IMR-90 (cell line): Measurements from ENCODE around the gene ZDHHC19. TPM values are rescaled to one million over a fixed set of nuclear protein-coding genes. Genes with fewer than 3 reads are reported as not detected.
"Not testable (repeated sequence)": the region's sequence is repeated elsewhere in the genome, so short reads cannot be mapped to it uniquely, and the experiment has no call there.

Experiments
- ATAC-seq: fragments of 200-7000 bp; cut with Tn5 transposase; 2 replicates; pipeline ENCODE4 v1.9.1; 2020; ENCODE audit warnings: low read depth, mild to moderate bottlenecking, moderate library complexity
- BruUV-seq: library from RNA; stranded (reverse); fragments of 400-500 nt; replicated peaks from 2 replicates; lab custom pipeline; 2021; lab: Mats Ljungman, UMichigan
- CTCF ChIA-PET: fragments of 300-600 bp; formaldehyde crosslinking; extraction: SDS; loops from one replicate; lab custom pipeline; 2021; ENCODE audit warnings: antibody characterized with exemption; lab: Yijun Ruan, JAX
- POLR2A ChIA-PET: fragments of 300-600 bp; sonication (Branson Sonifier 250); formaldehyde crosslinking; loops from one replicate; lab custom pipeline; 2022; ENCODE audit warnings: antibody characterized with exemption; ENCODE audit not compliant: unreplicated experiment; lab: Charles Lee
- DNase-seq: peaks from one replicate; pipeline ENCODE4 v3.0.0; 2013
- H2AFZ ChIP-seq: replicated peaks from 2 replicates; pipeline ENCODE3; 2013; ENCODE audit warnings: low read length, mild to moderate bottlenecking; ENCODE audit not compliant: poor library complexity
- H2AK5ac ChIP-seq: 2 replicates; pipeline ENCODE4 v1.6.1; 2013; ENCODE audit warnings: low read depth, low read length, inconsistent platforms
- H2AK9ac ChIP-seq: replicated peaks from 2 replicates; pipeline ENCODE3; 2013; ENCODE audit warnings: mild to moderate bottlenecking, low read depth, low read length, moderate library complexity; ENCODE audit not compliant: poor library complexity
- H2BK120ac ChIP-seq: 2 replicates; pipeline ENCODE4 v1.6.1; 2013; ENCODE audit warnings: low read depth, low read length, inconsistent platforms
- H2BK15ac ChIP-seq: 3 replicates; pipeline ENCODE4 v1.6.1; 2013; ENCODE audit warnings: low read depth, low read length, inconsistent platforms
- H2BK20ac ChIP-seq: 2 replicates; pipeline ENCODE4 v1.6.1; 2013; ENCODE audit warnings: low read depth, mild to moderate bottlenecking, inconsistent platforms, low read length, moderate library complexity
- H2BK5ac ChIP-seq: 2 replicates; pipeline ENCODE4 v1.6.1; 2013; ENCODE audit warnings: mild to moderate bottlenecking, low read depth, low read length, inconsistent platforms; ENCODE audit not compliant: poor library complexity, severe bottlenecking
- H3K14ac ChIP-seq: replicated peaks from 2 replicates; pipeline ENCODE4 v1.6.1; 2013; ENCODE audit warnings: low read depth, low read length, inconsistent platforms
- H3K18ac ChIP-seq: 2 replicates; pipeline ENCODE4 v1.6.1; 2013; ENCODE audit warnings: low read depth, low read length, control low read depth
- H3K23ac ChIP-seq: 2 replicates; pipeline ENCODE4 v1.6.1; 2013; ENCODE audit warnings: low read depth, low read length, inconsistent platforms
- H3K27ac ChIP-seq: 2 replicates; pipeline ENCODE4 v1.5.1; 2013; ENCODE audit warnings: mild to moderate bottlenecking, control low read depth, low read length; ENCODE audit not compliant: insufficient read depth
- H3K27me3 ChIP-seq: 2 replicates; pipeline ENCODE4 v1.6.1; 2013; ENCODE audit warnings: low read length; ENCODE audit not compliant: control insufficient read depth, insufficient read depth
- H3K36me3 ChIP-seq: 2 replicates; pipeline ENCODE4 v1.6.1; 2013; ENCODE audit warnings: low read length, mixed read lengths; ENCODE audit not compliant: control insufficient read depth, insufficient read depth
- H3K4ac ChIP-seq: 2 replicates; pipeline ENCODE4 v1.6.1; 2013; ENCODE audit warnings: low read depth, low read length, inconsistent platforms
- H3K4me1 ChIP-seq: 2 replicates; pipeline ENCODE4 v1.6.1; 2013; ENCODE audit warnings: low read length, mixed read lengths; ENCODE audit not compliant: control insufficient read depth, insufficient read depth
- H3K4me2 ChIP-seq: 2 replicates; pipeline ENCODE4 v1.6.1; 2013; ENCODE audit warnings: low read depth, mild to moderate bottlenecking, control low read depth, low read length, moderate library complexity
- H3K4me3 ChIP-seq: 2 replicates; pipeline ENCODE4 v1.5.1; 2013; ENCODE audit warnings: low read depth, mild to moderate bottlenecking, control low read depth, low read length, moderate library complexity; ENCODE audit not compliant: insufficient read depth
- H3K56ac ChIP-seq: 2 replicates; pipeline ENCODE4 v1.6.1; 2013; ENCODE audit warnings: low read length, inconsistent platforms; ENCODE audit not compliant: insufficient read depth; ENCODE audit errors: extremely low read depth
- H3K79me1 ChIP-seq, 2 experiments: 2 replicates each; pipeline ENCODE4 v1.6.1; 2013; ENCODE audit warnings: low read length in 2 of 2, inconsistent platforms in 1 of 2, low read depth in 1 of 2
- H3K9ac ChIP-seq: 2 replicates; pipeline ENCODE4 v1.6.1; 2013; ENCODE audit warnings: low read depth, low read length, control low read depth
- H3K9me1 ChIP-seq: 2 replicates; pipeline ENCODE4 v1.6.1; 2013; ENCODE audit warnings: low read length, inconsistent platforms; ENCODE audit not compliant: insufficient read depth
- H3K9me3 ChIP-seq: 2 replicates; pipeline ENCODE4 v1.6.1; 2013; ENCODE audit warnings: low read length; ENCODE audit not compliant: control insufficient read depth, insufficient read depth
- H4K20me1 ChIP-seq: 2 replicates; pipeline ENCODE4 v1.6.1; 2013; ENCODE audit warnings: low read length, inconsistent platforms; ENCODE audit not compliant: insufficient read depth
- H4K5ac ChIP-seq: 2 replicates; pipeline ENCODE4 v1.6.1; 2013; ENCODE audit warnings: mild to moderate bottlenecking, low read depth, low read length, control low read depth
- H4K8ac ChIP-seq, 2 experiments: 2 replicates each; pipeline ENCODE4 v1.6.1; 2013; ENCODE audit warnings: low read depth in 2 of 2, low read length in 2 of 2, control low read depth in 1 of 2, inconsistent platforms in 1 of 2
- H4K91ac ChIP-seq: 2 replicates; pipeline ENCODE4 v1.6.1; 2013; ENCODE audit warnings: low read depth, low read length, inconsistent platforms; ENCODE audit not compliant: insufficient read depth
- WGBS, 2 experiments: methylation state at CpG; one replicate each; pipeline versions ENCODE4 v1.1.5 to v1.1.7; 2013; ENCODE audit warnings: missing lambda C conversion rate in 2 of 2; ENCODE audit not compliant: insufficient read length in 1 of 2; ENCODE audit errors: extremely low coverage in 2 of 2; 5-methylcytosine and 5-hydroxymethylcytosine counted together
- dilution Hi-C: fragments of 300-500 bp; cut with HindIII; formaldehyde crosslinking; loops from one replicate; pipeline ENCODE4 v1.14.3; 2018; ENCODE audit warnings: low sequenced_read_pairs; ENCODE audit not compliant: unreplicated experiment
- in situ Hi-C: fragments of 300-500 bp; cut with MboI; formaldehyde crosslinking; loops from 3 replicates; pipeline ENCODE4 v1.14.3; 2019; ENCODE audit warnings: low sequenced_read_pairs, inconsistent platforms, mixed read lengths
- intact Hi-C: fragments of 100-400 bp; cut with micrococcal nuclease; formaldehyde crosslinking; loops from 2 replicates; pipeline ENCODE4 v1.10.0; 2022
- polyA plus RNA-seq, 3 experiments: library from polyadenylated mRNA; depleted of rRNA; stranded (reverse); fragments of >200 nt; gene quantifications; 2 replicates each; pipeline ENCODE4 v1.2.3, GENCODE V29; 2012; ENCODE audit warnings: low replicate concordance in 1 of 3
- total RNA-seq: library from RNA; depleted of rRNA; stranded (reverse); fragments of >200 nt; gene quantifications from 2 replicates; pipeline ENCODE4 v1.2.3, GENCODE V29; 2012

The ZDHHC19 gene
- total and polyA plus RNA-seq, 2 of the 4 experiments (the other 2 are of a cell fraction): 0.09 TPM; not detected in 1

GRCh38 chr3:196170296-196170695, 40.9 kb downstream of the ZDHHC19 start:
- H2BK120ac ChIP-seq, H3K9me1 ChIP-seq, DNase-seq, H2AFZ ChIP-seq, H4K5ac ChIP-seq, H3K4ac ChIP-seq, H3K79me1 ChIP-seq, ATAC-seq, H3K23ac ChIP-seq, H3K9ac ChIP-seq, H4K20me1 ChIP-seq, H3K4me2 ChIP-seq, dilution Hi-C loops, H2AK5ac ChIP-seq, H2BK5ac ChIP-seq, H3K14ac ChIP-seq, H4K8ac ChIP-seq, H3K4me3 ChIP-seq, H3K4me1 ChIP-seq, H2BK15ac ChIP-seq, H4K91ac ChIP-seq, H3K36me3 ChIP-seq, H2BK20ac ChIP-seq, BruUV-seq, CTCF ChIA-PET, H3K27me3 ChIP-seq, intact Hi-C loops, H3K18ac ChIP-seq, H2AK9ac ChIP-seq, in situ Hi-C loops, POLR2A ChIA-PET, H3K56ac ChIP-seq, H3K27ac ChIP-seq, H3K9me3 ChIP-seq: not testable (repeated sequence)
- 100% methylated on average over 1 of the region's 12 CpGs; no CpG with 5 or more reads in 1 of the 2 experiments for WGBS, 2 experiments
